Measurements from ENCODE around the gene POPDC2. TPM values are rescaled to one million over a fixed set of nuclear protein-coding genes. Genes with fewer than 3 reads are reported as not detected.
"Not testable (repeated sequence)": the region's sequence is repeated elsewhere in the genome, so short reads cannot be mapped to it uniquely, and the experiment has no call there.

POPDC2 gene
- total RNA-seq, 1 donor from 2014 or later, result 0.07 TPM

GRCh38 chr3:119613201-119613600, 47.2 kb downstream of the POPDC2 start:
- DNase-seq (ENCODE audit: low read depth, low spot score), result no peak

- no peak for DNase-seq (ENCODE audit: low read depth, low spot score)
These were observed 48.7 kb downstream of the POPDC2 start for GRCh38 chr3:119611664-119612063.

- DNase-seq (ENCODE audit: low read depth, low spot score), result no peak
These were observed 51.1 kb downstream of the POPDC2 start for GRCh38 chr3:119609301-119609700.

DNA sequence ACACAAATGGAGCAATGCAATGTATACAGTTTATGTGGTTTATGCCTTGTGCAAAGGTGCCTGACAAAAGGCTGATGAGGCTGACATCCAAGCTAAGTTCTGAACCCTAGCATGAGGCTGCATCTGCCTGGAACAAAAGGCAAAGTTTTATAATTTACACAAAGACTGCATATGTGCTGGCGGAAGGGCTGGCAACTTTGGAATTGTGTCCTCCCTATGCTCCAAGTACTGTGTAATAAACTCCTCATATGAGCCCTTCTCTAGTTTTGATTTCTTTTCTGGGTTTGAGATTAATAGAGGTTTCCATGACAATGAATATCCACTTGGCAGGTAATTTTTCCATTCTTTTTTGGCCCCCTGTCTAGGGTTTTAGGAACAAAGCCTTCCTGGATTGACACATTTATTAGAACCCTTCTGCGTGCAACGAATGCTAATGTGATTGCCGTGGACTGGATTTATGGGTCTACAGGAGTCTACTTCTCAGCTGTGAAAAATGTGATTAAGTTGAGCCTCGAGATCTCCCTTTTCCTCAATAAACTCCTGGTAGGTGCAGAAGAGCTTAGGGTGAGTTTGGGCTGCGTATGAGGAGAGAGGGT, 51.9 kb downstream of the POPDC2 start:
- DNase-seq (ENCODE audit: low read depth, low spot score), result no peak

DNA sequence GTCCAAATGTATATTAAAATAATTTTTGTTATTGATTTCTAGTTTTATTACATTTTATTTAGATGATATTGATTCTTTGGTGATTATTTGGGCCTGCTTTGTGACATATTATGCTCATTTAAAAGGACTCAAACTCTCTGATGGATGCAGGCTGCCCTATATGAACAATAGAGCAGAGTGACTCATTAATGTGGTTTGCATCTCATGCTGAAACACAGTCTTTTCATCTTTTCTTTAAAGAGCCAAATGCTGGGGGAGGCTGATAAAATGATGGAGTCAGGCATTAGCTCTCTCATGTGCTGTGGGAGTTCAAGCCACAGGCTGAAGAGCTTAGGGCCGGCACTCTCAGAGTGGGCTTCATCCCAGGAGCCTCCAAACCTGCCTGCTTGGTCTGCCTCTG, 55.5 kb downstream of the POPDC2 start:
- no peak for DNase-seq (ENCODE audit: low read depth, low spot score)

DNA sequence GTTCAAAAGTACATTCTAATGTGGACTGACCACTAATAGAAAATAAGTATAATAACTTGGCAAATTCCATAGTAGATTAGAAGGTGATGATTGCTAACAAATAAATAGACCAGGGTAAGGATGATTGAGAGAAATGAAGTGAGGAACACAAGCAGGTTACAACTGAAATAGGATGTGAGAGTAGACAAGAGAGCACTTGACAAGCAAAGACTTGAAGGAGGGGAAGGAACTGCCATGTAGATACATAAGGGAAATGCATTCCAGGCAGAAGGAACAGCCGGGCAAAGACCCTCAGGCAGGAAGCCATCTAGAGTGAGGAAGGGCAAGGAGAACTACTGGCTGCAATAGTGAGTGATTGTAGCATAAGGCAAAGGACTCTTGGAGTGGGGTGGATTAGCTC, 57.7 kb downstream of the POPDC2 start:
- no peak for DNase-seq (ENCODE audit: low read depth, low spot score)

DNA sequence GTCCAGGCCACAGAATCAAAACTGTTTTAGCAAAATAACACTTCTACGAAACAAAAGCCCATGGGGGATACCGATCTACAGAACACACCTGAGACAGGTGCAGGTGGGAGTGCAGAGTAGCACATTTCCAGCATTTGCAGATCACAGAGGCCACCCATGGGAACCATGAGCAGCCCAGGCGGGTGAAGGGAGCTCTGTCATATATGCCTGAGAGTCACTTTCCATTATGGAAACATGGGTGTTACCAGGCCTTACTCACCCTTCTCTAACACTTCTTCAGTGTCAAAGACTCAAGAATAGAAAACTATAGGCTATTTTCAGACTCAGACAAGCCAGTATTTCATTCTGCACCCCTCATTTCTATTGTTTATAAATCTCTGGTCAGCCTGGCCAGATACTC, 59.2 kb downstream of the POPDC2 start:
- no peak for DNase-seq (ENCODE audit: low read depth, low spot score)

- no peak for DNase-seq (ENCODE audit: low read depth, low spot score)
These were observed 59.7 kb downstream of the POPDC2 start for GRCh38 chr3:119600732-119601131.

- no peak for DNase-seq (ENCODE audit: low read depth, low spot score)
These were observed 60.7 kb downstream of the POPDC2 start for GRCh38 chr3:119599558-119600174.

GRCh38 chr3:119598410-119599098, 61.8 kb downstream of the POPDC2 start:
- DNase-seq (ENCODE audit: low read depth, low spot score), result no peak

DNA sequence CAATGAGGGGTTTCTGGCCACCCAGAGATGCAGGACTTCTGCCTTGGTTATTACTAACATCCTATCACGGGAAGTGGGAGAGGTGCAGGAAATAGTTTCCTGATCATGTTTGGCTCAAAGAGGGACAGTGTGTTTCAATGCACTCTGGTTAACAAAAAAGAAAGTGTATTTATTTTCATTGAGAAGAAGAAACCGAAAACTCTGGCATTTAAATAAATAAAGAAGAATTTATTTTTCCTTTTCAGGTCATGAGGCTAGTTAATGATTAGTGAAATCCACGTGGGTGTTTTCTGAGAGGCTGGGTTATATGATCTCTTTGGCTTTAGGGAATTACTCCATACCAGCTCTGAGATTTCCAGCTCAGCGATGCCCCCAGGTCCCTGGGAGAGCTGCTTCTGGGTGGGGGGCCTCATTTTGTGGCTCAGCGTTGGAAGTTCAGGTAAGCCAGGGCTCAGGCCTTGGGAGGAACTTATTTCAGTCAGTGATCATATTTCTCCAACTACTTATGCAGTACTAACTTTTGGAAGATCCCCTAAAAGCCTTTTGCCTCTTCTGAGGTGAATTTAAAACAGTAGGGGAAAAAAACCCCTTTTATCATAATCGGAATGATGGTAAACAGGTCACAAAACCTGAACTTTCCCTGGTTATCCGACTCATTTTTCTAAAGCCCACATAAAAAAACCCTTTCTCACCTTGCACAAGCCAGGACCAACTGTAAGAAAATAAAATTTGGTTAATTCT, 62.7 kb downstream of the POPDC2 start, which contains the start of gene PLA1A:
Gene PLA1A, plus strand, starts transcription at position 338 of the 741 bp plus-strand sequence. Its CDS starts 29 bp downstream, at position 367.
- no peak for DNase-seq (ENCODE audit: low read depth, low spot score)

DNA sequence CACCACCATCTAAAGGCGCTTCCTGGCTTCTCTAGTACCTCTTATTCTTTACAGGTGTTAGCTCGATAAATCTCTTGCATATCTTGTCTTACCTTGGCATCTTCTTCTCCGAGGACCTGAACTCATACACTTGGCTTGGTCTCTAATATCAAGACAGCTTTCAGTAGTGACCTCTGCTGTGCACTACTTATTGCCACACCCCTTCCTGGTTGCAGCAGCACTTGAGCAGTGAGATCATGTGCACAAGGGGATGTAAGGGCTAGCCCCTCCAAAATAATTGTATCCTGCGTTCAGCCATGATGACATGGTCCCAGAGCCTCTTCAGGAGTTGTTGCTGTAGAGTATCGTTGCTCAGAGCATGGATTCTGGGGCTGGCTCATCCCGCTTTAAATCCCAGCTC, 64.0 kb downstream of the POPDC2 start:
- DNase-seq (ENCODE audit: low read depth, low spot score), result no peak

DNA sequence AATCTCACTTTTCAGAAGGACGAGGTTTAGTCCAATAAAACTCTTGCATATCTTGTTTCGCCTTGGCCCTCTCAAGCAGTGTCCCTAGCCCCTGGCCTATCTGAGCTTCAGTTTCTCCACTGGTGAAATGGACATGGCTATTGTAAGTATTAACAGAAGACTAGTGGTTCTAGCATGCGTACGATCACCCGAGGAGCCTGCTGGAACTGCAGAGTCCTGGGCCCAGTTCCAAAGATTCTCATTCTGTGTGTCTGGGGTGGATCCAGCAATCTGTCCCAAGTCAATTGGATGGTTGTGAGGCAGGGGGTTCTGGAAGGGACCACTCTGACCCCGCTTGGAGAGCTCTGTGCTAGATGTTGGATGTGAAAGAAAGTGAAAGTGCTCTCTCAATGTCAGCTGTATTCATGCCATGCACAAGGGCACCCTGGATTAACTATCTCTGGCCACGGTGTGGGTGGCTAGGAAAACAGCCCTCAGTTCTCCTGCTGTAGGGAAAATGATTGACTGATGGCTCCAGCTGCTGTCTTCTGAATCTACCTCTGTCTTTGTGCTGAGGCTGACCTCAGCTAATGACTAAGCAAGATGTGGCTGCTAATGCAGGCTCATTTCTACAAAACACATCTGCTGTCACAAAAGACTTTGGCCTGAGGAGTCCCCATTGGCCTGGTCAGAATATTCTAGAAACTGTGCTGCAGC, 64.6 kb downstream of the POPDC2 start:
- DNase-seq (ENCODE audit: low read depth, low spot score), result no peak

- DNase-seq (ENCODE audit: low read depth, low spot score), result not testable (repeated sequence)
These were observed 65.5 kb downstream of the POPDC2 start for GRCh38 chr3:119594929-119595328.

DNA sequence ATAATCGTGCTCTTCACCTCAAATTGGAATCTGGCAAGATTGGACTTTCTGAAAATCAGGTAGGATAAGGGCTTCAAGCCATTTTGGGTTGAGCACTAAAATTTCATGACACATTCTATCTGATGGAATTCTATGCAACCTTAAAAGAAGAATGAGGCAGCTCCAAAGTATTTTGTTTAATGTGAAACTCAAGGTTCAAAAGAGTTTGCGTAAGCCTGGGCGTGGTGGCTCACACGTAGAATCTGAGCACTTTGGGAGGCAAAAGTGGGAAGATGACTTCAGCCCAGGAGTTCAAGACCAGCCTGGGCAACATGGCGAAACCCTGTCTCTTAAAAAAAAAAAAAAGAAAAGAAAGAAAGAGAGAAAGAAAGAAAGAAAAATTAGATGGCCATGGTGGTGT, 66.3 kb downstream of the POPDC2 start:
- DNase-seq (ENCODE audit: low read depth, low spot score), result no peak

DNA sequence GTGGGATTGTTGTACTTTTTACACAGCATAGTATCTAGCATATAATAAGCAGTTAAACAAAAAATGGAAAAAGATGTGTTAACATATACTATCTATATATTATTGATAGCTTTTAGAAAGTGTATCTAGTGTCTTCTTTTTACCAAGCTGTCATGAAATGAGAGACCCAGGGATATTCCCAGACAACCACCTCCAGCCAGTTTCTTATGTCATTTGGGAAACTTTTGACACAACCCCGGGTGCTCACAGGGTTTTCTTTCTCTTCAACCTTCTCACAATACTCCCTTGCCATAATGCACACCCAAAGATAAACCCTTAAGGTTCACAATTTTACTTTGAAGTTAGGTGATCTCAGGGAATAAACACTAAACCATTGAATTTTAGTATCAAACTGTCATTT, 67.5 kb downstream of the POPDC2 start:
- DNase-seq (ENCODE audit: low read depth, low spot score), result no peak

Other genes starting within 250 kb of the POPDC2 start
- 28.2 and 50.7 TPM in 2 replicates for gene TMEM39A, start 197.0 kb downstream of the POPDC2 start, total RNA-seq
- 15.4 and 30.5 TPM in 2 replicates for gene POGLUT1, start 191.6 kb downstream of the POPDC2 start, total RNA-seq
- gene TIMMDC1, start 162.0 kb downstream of the POPDC2 start, total RNA-seq, result 43.9 and 46.9 TPM in 2 replicates
- gene CD80, start 101.0 kb downstream of the POPDC2 start, total RNA-seq, result not detected in 2 replicates
- 6.3 and 8.3 TPM in 2 replicates for gene ADPRH, start 81.1 kb downstream of the POPDC2 start, total RNA-seq
- gene PLA1A, start 62.7 kb downstream of the POPDC2 start, total RNA-seq, result 0.28 and 0.92 TPM in 2 replicates
- 24.1 and 39.3 TPM in 2 replicates for gene COX17, start 16.8 kb upstream of the POPDC2 start, total RNA-seq
- gene CFAP91, start 42.4 kb upstream of the POPDC2 start, total RNA-seq, result 0.14 and 0.92 TPM in 2 replicates
- 0.11 TPM in 1 of 2 replicates, not detected in the other for gene NR1I2, start 121.5 kb upstream of the POPDC2 start, total RNA-seq

All from pulmonary artery endothelial cell (primary cell).